Heart left ventricle (tissue), 16 donors: Measurements from ENCODE around the gene MMP21. TPM values are rescaled to one million over a fixed set of nuclear protein-coding genes. Genes with fewer than 3 reads are reported as not detected.

Source experiments
- ATAC-seq, 4 donors: fragments of 200-7000 bp; cut with Tn5 transposase; one replicate each; pipeline ENCODE4 v1.9.1; 2020 to 2022; ENCODE audit warnings: moderate library complexity in 4 of 4, mild to moderate bottlenecking in 3 of 4, moderate number of reproducible peaks in 1 of 4
- DNase-seq, 5 donors: peaks; one replicate each; pipeline ENCODE4 v3.0.0-alpha.2; 2020
- H3K27ac ChIP-seq, 12 donors: fragments of 200-600 bp; sonication (generic) in 4 of 12; one replicate each; pipeline versions ENCODE4 v1.5.0 to v1.8.0; 2016 to 2022; ENCODE audit warnings: mild to moderate bottlenecking in 2 of 12
- H3K27me3 ChIP-seq, 9 donors: fragments of 200-600 bp; sonication (generic) in 2 of 9; one replicate each; pipeline versions ENCODE4 v1.5.1 to v1.8.0; 2016 to 2022; ENCODE audit warnings: mild to moderate bottlenecking in 3 of 9
- H3K36me3 ChIP-seq, 9 donors: fragments of 200-600 bp; sonication (generic) in 2 of 9; one replicate each; pipeline versions ENCODE4 v1.5.0 to v1.8.0; 2018 to 2022; ENCODE audit warnings: mild to moderate bottlenecking in 2 of 9
- H3K4me1 ChIP-seq, 12 donors: fragments of 200-600 bp; sonication (generic) in 4 of 12; one replicate each; pipeline versions ENCODE4 v1.5.0 to v1.8.0; 2016 to 2022; ENCODE audit warnings: mild to moderate bottlenecking in 3 of 12
- H3K4me3 ChIP-seq, 12 donors: fragments of 200-600 bp; sonication (generic) in 4 of 12; one replicate each; pipeline versions ENCODE4 v1.5.0 to v1.8.0; 2017 to 2022; ENCODE audit warnings: mild to moderate bottlenecking in 9 of 12, moderate library complexity in 4 of 12
- H3K9me3 ChIP-seq, 12 donors: fragments of 200-600 bp; sonication (generic) in 4 of 12; one replicate each; pipeline versions ENCODE4 v1.5.0 to v1.8.0; 2016 to 2022; ENCODE audit warnings: mild to moderate bottlenecking in 1 of 12
- CTCF ChIP-seq, 12 donors: fragments of 200-600 bp; sonication (generic) in 4 of 12; IDR thresholded peaks; one replicate each; pipeline versions ENCODE4 v1.5.0 to v1.8.0; 2018 to 2022; ENCODE audit warnings: antibody characterized with exemption in 12 of 12, mild to moderate bottlenecking in 5 of 12
- POLR2A ChIP-seq, 2 donors: fragments of 450-650 bp; IDR thresholded peaks; one replicate each; pipeline ENCODE4 v1.6.1; 2017; ENCODE audit warnings: antibody characterized with exemption in 2 of 2, mild to moderate bottlenecking in 2 of 2, moderate library complexity in 2 of 2
- WGBS, 4 donors: extraction: QIAGEN DNeasy Blood & Tissue Kit in 2 of 4; methylation state at CpG; one replicate each; pipeline versions ENCODE4 v1.1.5 to v1.1.7; 2013 to 2018; 5-methylcytosine and 5-hydroxymethylcytosine counted together
- intact Hi-C, 10 donors: fragments of 100-400 bp; cut with DNase I; formaldehyde crosslinking; loops; one replicate each; pipeline versions ENCODE4 v1.11.1 to v1.14.2; 2022
- microRNA counts, 2 donors: library from miRNA; unstranded; fragments of <30 nt; microRNA quantifications; one replicate each; lab custom pipeline; 2016
- microRNA-seq, 4 donors: library from miRNA; unstranded; fragments of <30 nt; microRNA quantifications; one replicate each; pipeline versions ENCODE4 to v1.2.0, GENCODE V29; 2017 to 2020
- polyA plus RNA-seq, 2 donors: library from polyadenylated mRNA; stranded (reverse); fragments of 200-250 nt; gene quantifications; one replicate each; pipeline ENCODE4 v1.2.3, GENCODE V29; 2013
- total RNA-seq, 9 donors: library from RNA; depleted of rRNA in 2 of 9; stranded (reverse); fragments of >200 nt in 2 of 9; fragmentation: NEBNext Ultra II Directional in 3 of 9; extraction: Animal tissue kit (Norgen Biotek cat#: 25700) in 3 of 9; gene quantifications; one replicate each; pipeline versions ENCODE4 v1.1.0 to v1.2.4, GENCODE V29; 2016 to 2023
- donor health status: ischemic (EF 13 %, LVEDD 7.1; RV severe dilation, severe dysfunction).
- donor health status: healthy with polysubstance abuse.
- donor health status: DM: no; HTN: yes; CAD: no.
- donor health status: DM: no; HTN: no; CAD: no.
- donor health status: ischemic (EF 25% LVEDD 6.9; RV normal size, moderate dysfunction).
- donor health status: ischemic (EF 25% LVEDD 5.7; RV mildly dilated, moderate dysfunction).
- donor health status: healthy.
- donor health status: DM: yes; HTN: yes; CAD: no.
- donor health status: ischemic (EF 35%, LVEDD 5.7; RV mildly dilated, moderate dysfunction).
- donor health status: nonischemic (EF 11% LVEDD 7.7; RV severe dilation, severe dysfunction).
- donor health status: DM: yes; HTN: yes; CAD: no.
- donor health status: PGD.
- donor health status: ischemic (EF 29% LVEDD 5.4; RV normal size, mild dysfunction).
- donor health status: nonischemic (EF 23%, LVEDD 6.1; RV moderate dilation, normal function).

Gene MMP21
- total and polyA plus RNA-seq, 11 donors, result 0.09 to 0.25 (median 0.11) TPM; not detected in 8

- intact Hi-C loops, result loop anchor here in 2 of 10 donors (10.0 kb wide), 2 partner anchors 556 to 916 kb away; partner anchors contain the start of genes ABRAXAS2 (in 1 of the 2) and CTBP2 (in 1 of the 2)
- Histone ChIP-seq H3K36me3 (peaks cover 0 to 52% (median 49%) of the 10 kb centered on the region in 9 donors), H3K4me3 (peak overlapping the region in 3 of 12 donors; percentile 88 to 98 (median 97)), H3K27ac (no peak overlapping the region), H3K4me1 (peaks cover 3 to 24% (median 13%) of the 10 kb centered on the region in 12 donors), H3K27me3 (no peaks in the 10 kb centered on the region), H3K9me3 (peaks cover 0 to 5% (median 0%) of the 10 kb centered on the region in 12 donors)
- ATAC-seq (no peak), DNase-seq (no peak)
- TF ChIP-seq CTCF (IDR thresholded peaks at IDR 0.05), result no peak
- TF ChIP-seq POLR2A (IDR thresholded peaks at IDR 0.05), result no peak
- WGBS, 4 donors, result 89 to 92% (median 91%) methylated on average over 6 of the region's 6 CpGs
These were observed 54.6 kb downstream of the MMP21 start for GRCh38 chr10:125721035-125721434.

- Histone ChIP-seq H3K36me3 (peaks cover 0 to 41% (median 39%) of the 10 kb centered on the region in 9 donors), H3K27ac (peak overlapping the region in 11 of 12 donors; percentile 70 to 93 (median 86)), H3K9me3 (peaks cover 0 to 8% (median 0%) of the 10 kb centered on the region in 12 donors), H3K4me1 (peaks cover 3 to 24% (median 13%) of the 10 kb centered on the region in 12 donors), H3K27me3 (no peaks in the 10 kb centered on the region), H3K4me3 (peak overlapping the region; percentile 76 to 99 (median 95))
- WGBS, 4 donors, result 0 to 2% (median 1%) methylated on average over 15 of the region's 15 CpGs
- TF ChIP-seq CTCF (IDR thresholded peaks at IDR 0.05), result no peak
- no peak for TF ChIP-seq POLR2A (IDR thresholded peaks at IDR 0.05)
- intact Hi-C loops, result loop anchor here in 2 of 10 donors (10.0 kb wide), 2 partner anchors 555 to 915 kb away; partner anchors contain the start of genes ABRAXAS2 (in 1 of the 2) and CTBP2 (in 1 of the 2)
- DNase-seq, result no peak
- ATAC-seq, result no peak
These were observed 55.6 kb downstream of the MMP21 start for GRCh38 chr10:125720002-125720382.

- Histone ChIP-seq H3K4me3 (peak within 1 kb of the TSS; percentile 76 to 99 (median 95)), H3K4me1 (peaks cover 3 to 24% (median 13%) of the 10 kb centered on the region in 12 donors), H3K27ac (peak within 1 kb of the TSS; percentile 54 to 93 (median 86)), H3K9me3 (peaks cover 0 to 11% (median 0%) of the 10 kb centered on the region in 12 donors), H3K27me3 (no peaks in the 10 kb centered on the region), H3K36me3 (peaks cover 0 to 35% (median 33%) of the 10 kb centered on the region in 9 donors)
- ATAC-seq, result peak; percentile 100
- TF ChIP-seq POLR2A (IDR thresholded peaks at IDR 0.05), result peak in 1 of 2 donors; percentile 89
- TF ChIP-seq CTCF (IDR thresholded peaks at IDR 0.05), result no peak
- peak; percentile 99 to 100 (median 99) for DNase-seq
- intact Hi-C loops, result loop anchor here in 5 of 10 donors (5.0 to 10.0 kb wide), 4 partner anchors 555 to 915 kb away; partner anchors contain the start of genes CTBP2 (in 2 of the 5) and ABRAXAS2 (in 1 of the 5)
- WGBS, 4 donors, result 0% methylated on average over 44 to 72 of the region's 72 CpGs
These were observed 56.2 kb downstream of the MMP21 start, which contains the start of gene EDRF1 for GRCh38 chr10:125719173-125720001. Gene EDRF1 (plus strand): TSS chr10:125719709. CDS start chr10:125719808, 99 bp downstream.

MicroRNAs encoded within 50 kb of the gene (microRNA counts, 767-probe panel; counts per million panel counts)
- 0 to 71.6 counts per million in 2 donors for microRNA hsa-miR-4484 (lab: Ali Mortazavi, UCI)

Small RNA genes lying within 50 kb of the gene (microRNA-seq; reads per million reads assigned to microRNA genes)
- 0.83 to 5.1 (median 2.1) reads per million in 4 donors for gene MIR4484

Other genes with a start within 250 kb of the MMP21 start
- gene TEX36, start 92.7 kb downstream of the MMP21 start, total RNA-seq, result not detected
- not detected for gene TEX36, start 92.7 kb downstream of the MMP21 start, polyA plus RNA-seq
- 10 to 100 TPM in 4 of 9 donors, 1 to 10 TPM in 5; 6.9 to 13.9 (median 9.8) TPM for gene EDRF1, start 56.1 kb downstream of the MMP21 start, total RNA-seq
- gene EDRF1, start 56.1 kb downstream of the MMP21 start, polyA plus RNA-seq, result 10 to 100 TPM in 1 of 2 donors, 1 to 10 TPM in 1; 8.7 to 10.0 TPM
- 10 to 100 TPM; 50.5 to 81.4 (median 68.5) TPM for gene UROS, start 47.4 kb upstream of the MMP21 start, total RNA-seq
- 10 to 100 TPM; 38.3 to 75.3 TPM for gene UROS, start 47.4 kb upstream of the MMP21 start, polyA plus RNA-seq
- gene BCCIP, start 47.7 kb upstream of the MMP21 start, total RNA-seq, result 10 to 100 TPM; 31.3 to 62.2 (median 44.4) TPM
- gene BCCIP, start 47.7 kb upstream of the MMP21 start, polyA plus RNA-seq, result 10 to 100 TPM; 72.6 to 81.0 TPM
- 10 to 100 TPM; 26.7 to 60.7 (median 44.1) TPM for gene DHX32, start 105.5 kb upstream of the MMP21 start, total RNA-seq
- 10 to 100 TPM; 24.6 to 28.8 TPM for gene DHX32, start 105.5 kb upstream of the MMP21 start, polyA plus RNA-seq
- gene FANK1, start 120.7 kb upstream of the MMP21 start, total RNA-seq, result 1 to 10 TPM in 1 of 9 donors, under 1 TPM in 5, not detected in 3; 0.33 to 1.8 (median 0.39) TPM
- gene FANK1, start 120.7 kb upstream of the MMP21 start, polyA plus RNA-seq, result under 1 TPM; 0.47 to 0.53 TPM